ENCODE results near the gene PTH1R.

PTH1R gene

GRCh38 chr3:46925585-46925934 is 48.0 kb downstream of the PTH1R start:
- no peak for TF ChIP-seq CTCF (conservative IDR thresholded peaks at IDR 0.05)

DNA sequence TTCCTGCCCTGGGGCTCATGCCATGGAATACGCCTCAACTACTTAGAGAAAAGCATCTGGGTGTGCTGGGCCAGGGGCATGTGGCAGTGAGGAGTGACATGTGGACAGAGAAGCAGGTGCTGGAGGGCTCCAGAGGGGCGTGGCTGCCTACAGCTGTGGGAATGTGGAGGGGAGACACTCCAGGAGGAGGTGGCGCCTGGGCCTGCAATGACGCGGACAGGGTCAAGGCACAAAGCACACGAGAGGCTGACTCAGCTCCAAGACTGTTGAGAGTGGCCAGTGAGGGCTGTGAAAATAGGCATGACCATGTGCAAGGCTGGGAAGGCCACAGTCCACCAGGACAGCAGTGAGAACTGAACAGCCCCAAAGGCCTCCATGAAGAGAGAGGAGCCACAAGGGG is 48.5 kb downstream of the PTH1R start:
- TF ChIP-seq CTCF (conservative IDR thresholded peaks at IDR 0.05) = no peak
- H3K27ac ChIP-seq = no peak overlapping the region; the same call in 1 of the 2 replicates

More at GRCh38 chr3:46925585-46925934, 48.0 kb downstream of the PTH1R start:
- H3K27ac ChIP-seq = no peak overlapping the region; the same call in 1 of the 2 replicates

- TF ChIP-seq CTCF (conservative IDR thresholded peaks at IDR 0.05) = no peak
- no peak overlapping the region for H3K27ac ChIP-seq
Measured at GRCh38 chr3:46926447-46926846, 48.9 kb downstream of the PTH1R start.

DNA sequence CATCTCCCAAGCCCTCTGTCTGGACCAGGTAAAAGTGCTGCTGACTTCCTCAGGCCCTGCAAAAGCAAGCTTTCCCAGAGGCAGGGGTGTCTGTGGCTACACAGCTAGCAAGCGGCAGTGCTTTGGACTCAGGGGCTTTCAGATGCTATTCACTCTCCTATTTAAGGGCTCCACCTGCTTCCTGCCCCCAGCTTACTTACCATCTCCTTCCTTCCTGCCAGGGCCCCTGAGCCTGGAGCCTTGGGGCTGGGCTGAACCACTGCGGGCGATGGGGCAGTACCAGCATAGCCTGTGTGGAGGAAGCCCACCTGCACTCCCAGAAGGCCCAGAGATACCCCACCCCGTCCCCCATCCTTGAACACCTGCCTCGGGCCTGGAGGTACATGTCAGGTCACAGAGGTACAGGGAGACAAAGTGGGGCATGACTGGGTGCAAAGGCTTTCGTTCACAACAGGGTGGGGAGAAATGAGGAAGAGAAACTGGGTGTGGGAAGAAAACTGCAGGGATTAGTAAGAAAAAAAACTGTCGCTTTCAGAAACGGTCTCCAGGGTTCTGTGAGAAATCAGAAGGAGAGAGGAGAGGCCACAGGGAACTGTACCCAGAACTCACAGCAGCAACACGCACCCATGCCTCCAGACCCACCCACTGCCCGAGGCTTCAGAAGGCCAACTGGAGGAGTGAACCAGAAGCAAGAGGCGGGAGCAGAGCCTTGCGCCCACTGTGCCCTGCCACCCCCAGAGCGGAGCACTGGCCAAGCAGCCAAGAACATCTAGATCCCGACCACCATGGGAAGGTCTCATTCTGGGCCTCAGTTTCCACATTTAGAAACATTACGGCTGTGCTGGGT is 49.6 kb downstream of the PTH1R start:
- no peak overlapping the region for H3K27ac ChIP-seq
- TF ChIP-seq CTCF (conservative IDR thresholded peaks at IDR 0.05) = no peak

GRCh38 chr3:46927718-46928073 is 50.2 kb downstream of the PTH1R start:
- no peak overlapping the region for H3K27ac ChIP-seq
- TF ChIP-seq CTCF (conservative IDR thresholded peaks at IDR 0.05) = no peak

- no peak overlapping the region for H3K27ac ChIP-seq
Measured at GRCh38 chr3:46928282-46928681, 50.8 kb downstream of the PTH1R start.

GRCh38 chr3:46929324-46929723 is 51.8 kb downstream of the PTH1R start:
- no peak for TF ChIP-seq CTCF (conservative IDR thresholded peaks at IDR 0.05)
- H3K27ac ChIP-seq = no peak overlapping the region; the same call in 1 of the 2 replicates

More at GRCh38 chr3:46928282-46928681, 50.8 kb downstream of the PTH1R start:
- TF ChIP-seq CTCF (conservative IDR thresholded peaks at IDR 0.05) = no peak

Data from VCaP (cell line).